ENCODE results near the gene SHROOM2. TPM values are rescaled to one million over a fixed set of nuclear protein-coding genes. Genes with fewer than 3 reads are reported as not detected.

Gene SHROOM2
- polyA plus RNA-seq, 1 experiment = 1.1 TPM

DNA sequence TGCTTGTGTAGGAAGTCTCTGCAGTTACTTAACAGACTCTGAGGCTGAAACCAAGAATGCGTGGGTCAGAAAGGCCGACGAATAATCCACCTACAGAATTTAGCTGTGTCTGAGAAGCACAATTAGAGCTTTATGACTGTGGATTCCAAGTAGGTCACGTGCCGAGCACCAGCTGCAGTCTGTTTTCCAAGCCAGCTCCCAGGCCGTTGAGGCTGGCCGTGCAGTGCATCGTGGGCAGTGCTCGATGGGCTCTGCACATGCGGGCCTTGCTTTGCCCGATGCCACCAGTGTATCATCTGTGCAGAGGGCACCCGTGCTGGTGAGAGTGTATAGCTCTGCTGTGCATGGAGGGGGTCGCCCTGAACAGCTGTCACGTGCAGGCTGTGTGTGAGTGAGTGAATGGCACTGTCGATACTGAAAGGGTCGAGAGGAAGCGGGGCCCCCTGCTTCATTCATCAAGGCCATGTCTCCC lies 113.4 kb downstream of the SHROOM2 start:
- no peak for TF ChIP-seq CTCF (IDR thresholded peaks at IDR 0.05; ENCODE audit: insufficient read depth, low read depth, low read length)
- Histone ChIP-seq H3K27me3 (ENCODE audit: control insufficient read depth, insufficient read depth, low read length) (no peaks in the 10 kb centered on the region), H3K4me3 (ENCODE audit: low read depth, low read length) (no peak overlapping the region), H3K36me3 (ENCODE audit: control insufficient read depth, insufficient read depth, low read length) (no peaks in the 10 kb centered on the region)
- peak; percentile 78 for DNase-seq (ENCODE audit: low read depth)
- POLR2A ChIA-PET = no interaction called here
- CTCF ChIA-PET = no interaction called here

- Histone ChIP-seq H3K4me3 (ENCODE audit: low read depth, low read length) (no peak overlapping the region), H3K36me3 (ENCODE audit: control insufficient read depth, insufficient read depth, low read length) (no peaks in the 10 kb centered on the region), H3K27me3 (ENCODE audit: control insufficient read depth, insufficient read depth, low read length) (no peaks in the 10 kb centered on the region)
- ChIA-PET CTCF (no interaction called here), POLR2A (no interaction called here)
- DNase-seq (ENCODE audit: low read depth) = no peak
- TF ChIP-seq CTCF (IDR thresholded peaks at IDR 0.05; ENCODE audit: insufficient read depth, low read depth, low read length) = no peak
These were observed 116.4 kb downstream of the SHROOM2 start for GRCh38 chrX:9902656-9903055.

GRCh38 chrX:9903146-9903545 lies 116.9 kb downstream of the SHROOM2 start:
- no peak for TF ChIP-seq CTCF (IDR thresholded peaks at IDR 0.05; ENCODE audit: insufficient read depth, low read depth, low read length)
- CTCF ChIA-PET = no interaction called here
- POLR2A ChIA-PET = no interaction called here
- Histone ChIP-seq H3K4me3 (ENCODE audit: low read depth, low read length) (no peak overlapping the region), H3K27me3 (ENCODE audit: control insufficient read depth, insufficient read depth, low read length) (no peaks in the 10 kb centered on the region), H3K36me3 (ENCODE audit: control insufficient read depth, insufficient read depth, low read length) (no peaks in the 10 kb centered on the region)
- no peak for DNase-seq (ENCODE audit: low read depth)

DNA sequence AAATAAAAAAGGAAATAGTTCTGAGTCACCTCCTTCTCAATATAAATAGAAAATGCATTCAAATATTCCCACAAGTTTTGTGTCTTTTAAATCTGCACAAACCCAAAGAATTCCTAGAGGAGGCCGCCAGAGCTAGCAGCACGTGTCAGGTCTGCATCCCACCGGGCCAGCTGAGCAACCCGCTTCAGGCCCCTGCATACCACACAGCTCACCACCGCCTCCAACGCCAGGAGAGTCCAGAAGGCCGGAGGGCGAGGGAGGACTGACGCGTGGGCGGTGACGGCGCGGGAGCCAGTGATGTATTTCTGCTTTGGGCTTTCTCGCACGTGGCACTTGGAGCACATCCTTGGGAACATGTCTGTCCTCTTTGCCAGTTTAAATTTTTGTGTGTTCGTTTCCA lies 119.1 kb downstream of the SHROOM2 start:
- Histone ChIP-seq H3K36me3 (ENCODE audit: control insufficient read depth, insufficient read depth, low read length) (no peaks in the 10 kb centered on the region), H3K4me3 (ENCODE audit: low read depth, low read length) (no peak overlapping the region), H3K27me3 (ENCODE audit: control insufficient read depth, insufficient read depth, low read length) (no peaks in the 10 kb centered on the region)
- POLR2A ChIA-PET = no interaction called here
- no peak for DNase-seq (ENCODE audit: low read depth)
- no peak for TF ChIP-seq CTCF (IDR thresholded peaks at IDR 0.05; ENCODE audit: insufficient read depth, low read depth, low read length)
- CTCF ChIA-PET = interaction anchor here (1.4 kb wide), 1 partner anchor 215 kb away, joined by 4 read pairs; no protein-coding TSS in a partner anchor

DNA sequence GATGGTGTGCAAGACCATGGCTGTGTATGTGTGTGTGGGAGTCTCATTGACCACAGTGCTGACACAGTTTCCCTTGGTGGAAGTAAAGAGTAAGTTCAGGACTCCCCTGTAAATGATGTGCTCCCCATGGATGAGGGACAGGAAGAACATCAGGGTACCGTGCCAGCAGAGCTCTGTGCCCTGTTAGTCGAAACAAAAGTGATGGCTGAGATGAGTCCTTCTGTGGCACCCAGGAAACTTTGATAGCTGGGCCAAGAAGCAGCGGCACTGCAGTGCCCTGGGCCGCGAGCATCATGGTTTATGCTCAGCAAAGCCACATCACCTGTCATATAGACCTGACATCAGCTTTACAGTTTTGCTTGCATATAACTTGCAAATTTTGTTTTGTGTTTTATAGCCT lies 119.5 kb downstream of the SHROOM2 start:
- no peak overlapping the region for H3K4me3 ChIP-seq (ENCODE audit: low read depth, low read length)
- H3K36me3 ChIP-seq (ENCODE audit: control insufficient read depth, insufficient read depth, low read length) = no peaks in the 10 kb centered on the region
- POLR2A ChIA-PET = no interaction called here
- DNase-seq (ENCODE audit: low read depth) = no peak
- no peak for TF ChIP-seq CTCF (IDR thresholded peaks at IDR 0.05; ENCODE audit: insufficient read depth, low read depth, low read length)
- CTCF ChIA-PET = interaction anchor here (1.4 kb wide), 1 partner anchor 215 kb away, joined by 4 read pairs; no protein-coding TSS in a partner anchor
- H3K27me3 ChIP-seq (ENCODE audit: control insufficient read depth, insufficient read depth, low read length) = no peaks in the 10 kb centered on the region
